Endothelial cell of umbilical vein (primary cell): ENCODE measurements around the gene PDGFRA. TPM values are rescaled to one million over a fixed set of nuclear protein-coding genes. Genes with fewer than 3 reads are reported as not detected.

Source experiments
- polyA plus RNA-seq, 4 experiments: library from polyadenylated mRNA; depleted of rRNA in 3 of 4; stranded (reverse) in 3 of 4; unstranded in 1 of 4; fragments of >200 nt; gene quantifications; 2 replicates each; pipeline versions ENCODE4 v1.2.1 to v1.2.3, GENCODE V29; 2011 to 2012; ENCODE audit warnings: missing spikeins in 1 of 4
- total RNA-seq: library from RNA; stranded (reverse); gene quantifications from 2 replicates; pipeline ENCODE4 v1.2.3, GENCODE V29; 2021

PDGFRA gene
- total and polyA plus RNA-seq, 2 donors (not counting 3 experiments of a cell fraction or from before 2014, with no cell fraction given), result 0.19 to 0.55 TPM

Other genes starting within 250 kb of the PDGFRA start
- gene CHIC2, start 164.7 kb upstream of the PDGFRA start, total RNA-seq, result 43.3 and 43.8 TPM in 2 replicates
- 23.3 and 27.4 TPM in 2 replicates for gene CHIC2, start 164.7 kb upstream of the PDGFRA start, polyA plus RNA-seq
- not detected in 2 replicates for gene GSX2, start 129.1 kb upstream of the PDGFRA start, total RNA-seq
- not detected in 2 replicates for gene GSX2, start 129.1 kb upstream of the PDGFRA start, polyA plus RNA-seq